ENCODE measurements around the gene WDR59.

GRCh38 chr16:74949309-74949708, 35.6 kb downstream of the WDR59 start:
- TF ChIP-seq CTCF (conservative IDR thresholded peaks at IDR 0.05; ENCODE audit: low read length) (no peak), EZH2phosphoT487 (IDR thresholded peaks at IDR 0.05; ENCODE audit: borderline replicate concordance, low read depth, low read length) (no peak)
